ENCODE data around the gene NPLOC4. TPM values are rescaled to one million over a fixed set of nuclear protein-coding genes. Genes with fewer than 3 reads are reported as not detected.

NPLOC4 gene
- total and polyA plus RNA-seq, 9 donors: 24.4 to 84.8 (median 56.3) TPM

DNA sequence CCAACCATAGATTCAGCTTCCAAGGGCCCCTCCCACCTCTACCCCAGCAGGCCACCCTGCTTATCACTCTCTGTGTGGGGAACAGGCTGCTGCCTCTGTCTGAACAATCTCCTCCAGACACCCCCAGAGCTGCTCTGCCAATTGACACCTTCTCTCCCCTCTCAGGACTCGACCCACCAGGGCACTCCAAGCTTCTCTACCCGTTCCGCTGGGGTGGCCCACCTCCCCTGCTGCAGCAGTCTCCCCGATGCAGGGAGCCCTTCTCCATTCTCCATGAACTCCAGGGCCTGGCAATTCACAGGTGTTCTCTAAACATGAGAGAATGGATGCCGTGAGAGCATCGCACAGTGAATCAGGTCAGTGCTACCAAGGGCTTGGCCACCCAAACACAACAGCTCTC is 56.4 kb downstream of the NPLOC4 start:
- H3K9me3 ChIP-seq: no peaks in the 10 kb centered on the region
- intact Hi-C loops (cut with DNase I): no loop called here
- WGBS, 3 donors: 89 to 95% (median 95%) methylated on average over 6 of the region's 6 CpGs
- no peak overlapping the region for H3K4me3 ChIP-seq
- no peaks in the 10 kb centered on the region for H3K27me3 ChIP-seq
- peaks cover 11% of the 10 kb centered on the region for H3K4me1 ChIP-seq (ENCODE audit: insufficient read depth)
- DNase-seq: no peak
- no peak overlapping the region for H3K27ac ChIP-seq
- TF ChIP-seq EP300 (IDR thresholded peaks at IDR 0.05) (no peak), POLR2A (IDR thresholded peaks at IDR 0.05) (no peak)
- TF ChIP-seq, protein P1, sequence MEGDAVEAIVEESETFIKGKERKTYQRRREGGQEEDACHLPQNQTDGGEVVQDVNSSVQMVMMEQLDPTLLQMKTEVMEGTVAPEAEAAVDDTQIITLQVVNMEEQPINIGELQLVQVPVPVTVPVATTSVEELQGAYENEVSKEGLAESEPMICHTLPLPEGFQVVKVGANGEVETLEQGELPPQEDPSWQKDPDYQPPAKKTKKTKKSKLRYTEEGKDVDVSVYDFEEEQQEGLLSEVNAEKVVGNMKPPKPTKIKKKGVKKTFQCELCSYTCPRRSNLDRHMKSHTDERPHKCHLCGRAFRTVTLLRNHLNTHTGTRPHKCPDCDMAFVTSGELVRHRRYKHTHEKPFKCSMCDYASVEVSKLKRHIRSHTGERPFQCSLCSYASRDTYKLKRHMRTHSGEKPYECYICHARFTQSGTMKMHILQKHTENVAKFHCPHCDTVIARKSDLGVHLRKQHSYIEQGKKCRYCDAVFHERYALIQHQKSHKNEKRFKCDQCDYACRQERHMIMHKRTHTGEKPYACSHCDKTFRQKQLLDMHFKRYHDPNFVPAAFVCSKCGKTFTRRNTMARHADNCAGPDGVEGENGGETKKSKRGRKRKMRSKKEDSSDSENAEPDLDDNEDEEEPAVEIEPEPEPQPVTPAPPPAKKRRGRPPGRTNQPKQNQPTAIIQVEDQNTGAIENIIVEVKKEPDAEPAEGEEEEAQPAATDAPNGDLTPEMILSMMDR (IDR thresholded peaks at IDR 0.05): no peak
- H3K36me3 ChIP-seq: no peaks in the 10 kb centered on the region

DNA sequence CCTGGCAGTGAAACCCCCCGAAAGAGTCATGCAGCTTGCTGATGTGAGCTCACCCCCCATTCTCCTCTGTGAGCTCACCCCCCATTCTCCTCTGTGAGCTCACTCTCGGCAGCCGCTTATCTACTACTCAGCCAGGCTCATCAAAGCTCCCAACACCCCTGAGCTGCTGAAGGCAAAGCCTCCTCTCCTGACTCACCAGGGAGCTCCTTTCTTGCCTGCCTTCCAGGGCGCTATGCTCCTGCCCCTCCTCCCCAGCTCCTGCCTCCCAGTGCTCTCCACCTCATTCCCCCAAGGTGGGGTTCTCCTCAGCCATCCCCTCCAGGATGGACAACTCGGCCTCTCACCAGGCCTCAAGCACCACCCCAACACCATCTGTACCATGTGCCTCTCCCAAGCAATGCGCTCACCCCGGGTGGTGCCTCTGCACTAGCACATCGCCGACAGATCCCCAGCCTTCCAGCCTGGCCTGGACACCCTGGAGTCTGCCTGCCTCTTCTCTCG is 57.0 kb downstream of the NPLOC4 start:
- H3K27ac ChIP-seq: no peak overlapping the region
- no peaks in the 10 kb centered on the region for H3K27me3 ChIP-seq
- H3K9me3 ChIP-seq: no peaks in the 10 kb centered on the region
- no peak for DNase-seq
- no peaks in the 10 kb centered on the region for H3K36me3 ChIP-seq
- 85 to 91% (median 87%) methylated on average over 10 of the region's 10 CpGs for WGBS, 3 donors
- TF ChIP-seq EP300 (IDR thresholded peaks at IDR 0.05) (no peak), POLR2A (IDR thresholded peaks at IDR 0.05) (no peak)
- TF ChIP-seq, protein P1 (IDR thresholded peaks at IDR 0.05): no peak
- peaks cover 11% of the 10 kb centered on the region for H3K4me1 ChIP-seq (ENCODE audit: insufficient read depth)
- H3K4me3 ChIP-seq: no peak overlapping the region
- intact Hi-C loops (cut with DNase I): no loop called here

DNA sequence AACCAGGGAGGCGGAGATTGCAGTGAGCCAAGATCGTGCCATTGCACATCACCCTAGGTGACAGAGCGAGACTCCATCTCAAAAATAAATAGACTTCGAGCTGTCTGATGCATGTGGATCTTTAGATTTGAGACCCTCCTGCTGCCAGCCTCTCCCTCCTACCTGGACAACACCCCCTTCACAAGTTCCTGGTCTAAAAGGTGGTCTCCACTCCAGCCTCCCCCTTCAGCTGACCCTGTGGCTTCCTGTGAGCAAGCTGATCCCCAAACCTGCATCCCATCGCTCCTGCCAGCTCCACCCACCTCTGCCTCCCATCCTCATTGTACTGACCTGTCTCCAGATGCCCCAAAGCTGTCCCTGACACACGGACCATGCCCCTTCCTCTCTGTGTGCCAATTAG is 57.6 kb downstream of the NPLOC4 start:
- Histone ChIP-seq H3K4me1 (ENCODE audit: insufficient read depth) (peaks cover 11% of the 10 kb centered on the region), H3K27ac (no peak overlapping the region), H3K4me3 (no peak overlapping the region), H3K27me3 (no peaks in the 10 kb centered on the region), H3K36me3 (no peaks in the 10 kb centered on the region), H3K9me3 (no peaks in the 10 kb centered on the region)
- intact Hi-C loops (cut with DNase I): no loop called here
- no peak for DNase-seq
- WGBS, 3 donors: 94 to 96% (median 94%) methylated on average over 6 of the region's 6 CpGs
- TF ChIP-seq EP300 (IDR thresholded peaks at IDR 0.05) (no peak), POLR2A (IDR thresholded peaks at IDR 0.05) (no peak)
- TF ChIP-seq, protein P1 (IDR thresholded peaks at IDR 0.05): no peak

DNA sequence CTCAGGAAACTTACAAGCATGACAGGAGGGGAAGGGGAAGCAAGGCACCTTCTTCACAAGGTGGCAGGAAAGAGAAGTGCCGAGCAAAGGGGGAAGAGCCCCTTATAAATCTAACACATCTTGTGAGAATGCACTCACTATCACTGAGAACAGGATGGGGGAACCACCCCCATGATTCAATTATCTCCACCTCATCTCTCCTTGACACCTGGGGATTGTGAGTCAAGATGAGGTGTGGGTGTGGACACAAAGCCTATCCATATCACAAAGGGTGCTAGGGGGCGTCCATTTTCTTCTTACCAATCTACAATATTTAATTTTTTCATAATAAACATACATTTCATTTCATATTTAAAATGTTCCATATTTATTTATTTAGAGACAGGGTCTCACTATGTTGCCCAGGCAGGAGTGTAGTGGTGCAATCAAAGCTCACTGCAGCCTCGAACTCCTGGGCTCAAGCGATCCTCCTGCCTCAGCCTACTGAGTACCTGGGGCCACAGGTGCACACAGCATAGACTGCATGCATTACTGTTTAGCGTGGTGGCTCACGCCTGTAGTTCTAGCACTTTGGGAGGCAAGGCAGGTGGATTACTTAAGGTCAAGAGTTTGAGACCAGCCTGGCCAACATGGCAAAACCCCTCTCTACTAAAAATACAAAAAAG is 58.2 kb downstream of the NPLOC4 start:
- 91 to 95% (median 95%) methylated on average over 6 of the region's 6 CpGs for WGBS, 3 donors
- H3K27me3 ChIP-seq: no peaks in the 10 kb centered on the region
- intact Hi-C loops (cut with DNase I): no loop called here
- TF ChIP-seq, protein P1 (IDR thresholded peaks at IDR 0.05): no peak
- no peak for TF ChIP-seq EP300 (IDR thresholded peaks at IDR 0.05)
- TF ChIP-seq POLR2A (IDR thresholded peaks at IDR 0.05): no peak
- no peak for DNase-seq
- H3K4me1 ChIP-seq (ENCODE audit: insufficient read depth): peaks cover 11% of the 10 kb centered on the region
- H3K4me3 ChIP-seq: no peak overlapping the region
- H3K36me3 ChIP-seq: no peaks in the 10 kb centered on the region
- no peak overlapping the region for H3K27ac ChIP-seq
- H3K9me3 ChIP-seq: no peaks in the 10 kb centered on the region
